ENCODE data around the gene UNC45B.

GRCh38 chr17:35214192-35214591, 66.6 kb downstream of the UNC45B start:
- TF ChIP-seq POLR2AphosphoS5 (IDR thresholded peaks at IDR 0.05; ENCODE audit: low read depth, low read length) (no peak), CTCF (IDR thresholded peaks at IDR 0.05 in 2 of 3, conservative IDR thresholded peaks at IDR 0.05 in 1 of 3; ENCODE audit: borderline replicate concordance in 1 of 3, insufficient read depth in 1 of 3, low read depth in 2 of 3, low read length in 2 of 3) (no peak)
